Naive thymus-derived CD4-positive, alpha-beta T cell (primary cell): Measurements from ENCODE around the gene RBM17. TPM values are rescaled to one million over a fixed set of nuclear protein-coding genes. Genes with fewer than 3 reads are reported as not detected.

Source experiments
- ATAC-seq: fragments of 150-1000 bp; cut with Tn5 transposase; 2 replicates; pipeline ENCODE4 v1.10.0; 2021; ENCODE audit warnings: mild to moderate bottlenecking, moderate library complexity
- CTCF ChIA-PET: fragments of 350-600 bp; sonication (Branson Sonifier 250); formaldehyde crosslinking; loops from one replicate; lab custom pipeline; 2021; ENCODE audit warnings: antibody characterized with exemption; lab: Charles Lee
- POLR2A ChIA-PET: fragments of 350-600 bp; sonication (Branson Sonifier 250); formaldehyde crosslinking; loops from one replicate; lab custom pipeline; 2021; ENCODE audit warnings: antibody characterized with exemption, inconsistent platforms; lab: Charles Lee
- DNase-seq, 9 donors: peaks; one replicate each; pipeline versions ENCODE4 v3.0.0 to v3.0.0-alpha.2; 2020 to 2022; ENCODE audit warnings: mixed read lengths in 1 of 9
- H3K27ac ChIP-seq: one replicate; pipeline ENCODE4 v1.7.0; 2013; ENCODE audit warnings: mild to moderate bottlenecking, low read depth, low read length, moderate library complexity
- H3K27me3 ChIP-seq, 2 donors: one replicate each; pipeline ENCODE4 v1.7.0; 2013; ENCODE audit warnings: low read length in 2 of 2, mild to moderate bottlenecking in 2 of 2, moderate library complexity in 2 of 2; ENCODE audit not compliant: control insufficient read depth in 2 of 2, insufficient read depth in 2 of 2
- H3K36me3 ChIP-seq, 3 experiments: 1 replicate in 2 of 3; 2 replicates in 1 of 3; pipeline ENCODE4 v1.7.0; 2013; ENCODE audit warnings: low read length in 3 of 3, mild to moderate bottlenecking in 3 of 3, moderate library complexity in 1 of 3; ENCODE audit not compliant: insufficient read depth in 3 of 3, control insufficient read depth in 2 of 3
- H3K4me1 ChIP-seq, 2 donors: one replicate each; pipeline ENCODE4 v1.7.0; 2013; ENCODE audit warnings: low read length in 2 of 2, mild to moderate bottlenecking in 2 of 2, moderate library complexity in 1 of 2; ENCODE audit not compliant: control insufficient read depth in 2 of 2, insufficient read depth in 2 of 2
- H3K4me3 ChIP-seq: 2 replicates; pipeline ENCODE4 v1.7.0; 2013; ENCODE audit warnings: mild to moderate bottlenecking, low read length
- H3K9me3 ChIP-seq, 3 experiments: 1 replicate in 2 of 3; 2 replicates in 1 of 3; pipeline ENCODE4 v1.7.0; 2013; ENCODE audit warnings: low read length in 3 of 3; ENCODE audit not compliant: control insufficient read depth in 2 of 3
- H3K27ac Mint-ChIP-seq, 9 donors: one replicate each; pipeline ENCODE4 v1.8.0; 2020 to 2022; ENCODE audit warnings: mixed read lengths in 9 of 9, mild to moderate bottlenecking in 8 of 9, moderate library complexity in 5 of 9, inconsistent platforms in 2 of 9
- H3K27me3 Mint-ChIP-seq, 5 donors: one replicate each; pipeline ENCODE4 v1.8.0; 2021 to 2022; ENCODE audit warnings: mixed read lengths in 5 of 5, mild to moderate bottlenecking in 1 of 5
- H3K36me3 Mint-ChIP-seq, 5 donors: one replicate each; pipeline ENCODE4 v1.8.0; 2020 to 2022; ENCODE audit warnings: mixed read lengths in 5 of 5, mild to moderate bottlenecking in 3 of 5, inconsistent platforms in 1 of 5
- H3K4me1 Mint-ChIP-seq, 7 donors: one replicate each; pipeline ENCODE4 v1.8.0; 2020 to 2022; ENCODE audit warnings: mixed read lengths in 7 of 7, mild to moderate bottlenecking in 3 of 7, inconsistent platforms in 1 of 7
- H3K4me3 Mint-ChIP-seq, 10 donors: one replicate each; pipeline ENCODE4 v1.8.0; 2020 to 2022; ENCODE audit warnings: mild to moderate bottlenecking in 10 of 10, mixed read lengths in 10 of 10, moderate library complexity in 6 of 10, inconsistent platforms in 2 of 10
- H3K9me3 Mint-ChIP-seq, 11 donors: one replicate each; pipeline ENCODE4 v1.8.0; 2020 to 2022; ENCODE audit warnings: mixed read lengths in 11 of 11, mild to moderate bottlenecking in 4 of 11, inconsistent platforms in 1 of 11, moderate library complexity in 1 of 11
- intact Hi-C, 2 donors: fragments of 100-400 bp; cut with micrococcal nuclease; formaldehyde crosslinking; loops; one replicate each; pipeline ENCODE4 v1.15.1; 2023
- polyA plus RNA-seq, 2 donors: library from polyadenylated mRNA; unstranded; fragments of 300-500 nt; fragmentation: Illumina TruSeq; gene quantifications; one replicate each; pipeline ENCODE4 v1.2.3, GENCODE V29; 2021
- total RNA-seq, 6 experiments: library from RNA in 5 of 6; stranded (reverse) in 5 of 6; gene quantifications; 1 replicate in 5 of 6; 2 replicates in 1 of 6; pipeline ENCODE4 v1.2.3 and lab custom pipeline; 2021 to 2026

Gene RBM17
- total and polyA plus RNA-seq, 7 experiments from 2014 or later = 66.6 to 158 (median 121) TPM

GRCh38 chr10:6161921-6162320, 73.1 kb downstream of the RBM17 start:
- peak overlapping the region in 8 of 9 donors; percentile 2 to 99 (median 90) for H3K27ac Mint-ChIP-seq
- Histone ChIP-seq H3K9me3 (no peaks in the 10 kb centered on the region), H3K4me3 (no peak overlapping the region), H3K36me3 (peaks cover 0 to 9% (median 0%) of the 10 kb centered on the region in 3 experiments), H3K27ac (no peak overlapping the region), H3K4me1 (peaks cover 25 to 33% of the 10 kb centered on the region in 2 donors), H3K27me3 (no peaks in the 10 kb centered on the region)
- H3K27me3 Mint-ChIP-seq = no peaks in the 10 kb centered on the region
- intact Hi-C loops = loop anchor here (5.0 to 10.0 kb wide), 5 partner anchors 75 to 350 kb away; partner anchors contain the start of genes FBH1 (in 1 of the 2), GDI2 (in 1 of the 2), IL15RA (in 1 of the 2) and RBM17 (in 1 of the 2)
- peak overlapping the region in 2 of 10 donors; percentile 45 to 92 for H3K4me3 Mint-ChIP-seq
- H3K9me3 Mint-ChIP-seq = no peaks in the 10 kb centered on the region
- peaks cover 0 to 10% (median 0%) of the 10 kb centered on the region in 5 donors for H3K36me3 Mint-ChIP-seq
- DNase-seq (no peak), ATAC-seq (no peak)
- H3K4me1 Mint-ChIP-seq = peaks cover 21 to 56% (median 42%) of the 10 kb centered on the region in 7 donors
- ChIA-PET CTCF (interaction anchor here (0.9 kb wide), 1 partner anchor 13 kb away, joined by 5 read pairs; no protein-coding TSS in a partner anchor), POLR2A (interaction anchor here (0.6 to 3.7 kb wide), 12 partner anchors 10 to 473 kb away, joined by 3 to 32 read pairs (median 4); partner anchors contain the start of gene PFKFB3)

GRCh38 chr10:6162589-6163356, 73.9 kb downstream of the RBM17 start:
- Mint-ChIP-seq H3K27ac (peak overlapping the region; percentile 61 to 99 (median 91)), H3K4me1 (peaks cover 26 to 61% (median 51%) of the 10 kb centered on the region in 7 donors), H3K27me3 (no peaks in the 10 kb centered on the region), H3K4me3 (peak overlapping the region; percentile 53 to 92 (median 80)), H3K9me3 (no peaks in the 10 kb centered on the region), H3K36me3 (peaks cover 0 to 15% (median 4%) of the 10 kb centered on the region in 5 donors)
- Histone ChIP-seq H3K9me3 (no peaks in the 10 kb centered on the region), H3K4me1 (peaks cover 25 to 33% of the 10 kb centered on the region in 2 donors), H3K4me3 (peak overlapping the region; percentile 59), H3K27me3 (no peaks in the 10 kb centered on the region), H3K27ac (peak overlapping the region; percentile 95), H3K36me3 (peaks cover 0 to 11% (median 0%) of the 10 kb centered on the region in 3 experiments)
- ATAC-seq (no peak), DNase-seq (no peak)
- ChIA-PET CTCF (interaction anchor here (0.9 to 1.6 kb wide), 3 partner anchors 10 to 72 kb away, joined by 3 to 12 read pairs (median 5); no protein-coding TSS in a partner anchor), POLR2A (interaction anchor here (0.8 to 3.7 kb wide), 16 partner anchors 11 to 435 kb away, joined by 3 to 32 read pairs (median 6); partner anchors contain the start of gene PFKFB3)
- intact Hi-C loops = loop anchor here (1.0 to 10.0 kb wide), 11 partner anchors 11 to 350 kb away; partner anchors contain the start of genes FBH1 (in 1 of the 2), GDI2 (in 1 of the 2), IL15RA (in 1 of the 2) and PFKFB3 (in 1 of the 2)

GRCh38 chr10:6163364-6164270, 74.8 kb downstream of the RBM17 start:
- H3K4me1 Mint-ChIP-seq = peaks cover 30 to 64% (median 57%) of the 10 kb centered on the region in 7 donors
- H3K27me3 Mint-ChIP-seq = no peaks in the 10 kb centered on the region
- no peaks in the 10 kb centered on the region for H3K27me3 ChIP-seq
- DNase-seq (peak; percentile 89 to 95 (median 94)), ATAC-seq (peak; percentile 96)
- H3K27ac Mint-ChIP-seq = peak overlapping the region; percentile 91 to 99 (median 97)
- H3K36me3 ChIP-seq = peaks cover 0 to 16% (median 0%) of the 10 kb centered on the region in 3 experiments
- peaks cover 0 to 16% (median 5%) of the 10 kb centered on the region in 5 donors for H3K36me3 Mint-ChIP-seq
- H3K9me3 ChIP-seq = no peaks in the 10 kb centered on the region
- ChIA-PET POLR2A (interaction anchor here (0.6 to 3.7 kb wide), 16 partner anchors 10 to 274 kb away, joined by 3 to 32 read pairs (median 5); partner anchors contain the start of genes ANKRD16, FBH1 and PFKFB3), CTCF (interaction anchor here (0.7 to 1.6 kb wide), 5 partner anchors 9 to 238 kb away, joined by 3 to 12 read pairs (median 3); no protein-coding TSS in a partner anchor)
- H3K4me3 ChIP-seq = peak overlapping the region; percentile 81
- intact Hi-C loops = loop anchor here (1.0 to 10.0 kb wide), 11 partner anchors 10 to 351 kb away; partner anchors contain the start of genes FBH1 (in 1 of the 2), GDI2 (in 1 of the 2), IL15RA (in 1 of the 2) and PFKFB3 (in 1 of the 2)
- H3K4me3 Mint-ChIP-seq = peak overlapping the region; percentile 85 to 95 (median 92)
- H3K4me1 ChIP-seq = peaks cover 25 to 33% of the 10 kb centered on the region in 2 donors
- no peaks in the 10 kb centered on the region for H3K9me3 Mint-ChIP-seq
- H3K27ac ChIP-seq = peak overlapping the region; percentile 95

- no peaks in the 10 kb centered on the region for H3K9me3 ChIP-seq
- no peaks in the 10 kb centered on the region for H3K27me3 ChIP-seq
- no peak for ATAC-seq
- CTCF ChIA-PET = interaction anchor here (1.0 to 1.6 kb wide), 4 partner anchors 9 to 73 kb away, joined by 3 to 12 read pairs (median 3); no protein-coding TSS in a partner anchor
- Mint-ChIP-seq H3K27ac (peak overlapping the region; percentile 91 to 99 (median 97)), H3K4me1 (peaks cover 39 to 68% (median 63%) of the 10 kb centered on the region in 7 donors), H3K4me3 (peak overlapping the region; percentile 85 to 95 (median 92)), H3K36me3 (peaks cover 0 to 20% (median 5%) of the 10 kb centered on the region in 5 donors), H3K9me3 (no peaks in the 10 kb centered on the region), H3K27me3 (no peaks in the 10 kb centered on the region)
- peak overlapping the region; percentile 95 for H3K27ac ChIP-seq
- peak in 1 of 9 donors; percentile 16 for DNase-seq
- H3K4me1 ChIP-seq = peaks cover 25 to 38% of the 10 kb centered on the region in 2 donors
- peak overlapping the region; percentile 81 for H3K4me3 ChIP-seq
- intact Hi-C loops = loop anchor here (1.0 to 10.0 kb wide), 6 partner anchors 9 to 352 kb away; partner anchors contain the start of genes FBH1 (in 1 of the 2), GDI2 (in 1 of the 2), IL15RA (in 1 of the 2) and RBM17 (in 1 of the 2)
- POLR2A ChIA-PET = interaction anchor here (0.9 to 3.7 kb wide), 9 partner anchors 9 to 275 kb away, joined by 3 to 32 read pairs (median 8); partner anchors contain the start of genes ANKRD16, FBH1 and PFKFB3
- H3K36me3 ChIP-seq = peaks cover 0 to 16% (median 0%) of the 10 kb centered on the region in 3 experiments
Measured at GRCh38 chr10:6164271-6165095, 75.6 kb downstream of the RBM17 start.

- intact Hi-C loops = loop anchor here (10.0 kb wide), 2 partner anchors 190 to 270 kb away; partner anchors contain the start of genes FBH1 (in 1 of the 2) and IL15RA (in 1 of the 2)
- peaks cover 25 to 46% of the 10 kb centered on the region in 2 donors for H3K4me1 ChIP-seq
- no peak for DNase-seq
- Mint-ChIP-seq H3K27me3 (no peaks in the 10 kb centered on the region), H3K4me3 (peak overlapping the region; percentile 85 to 95 (median 92)), H3K4me1 (peaks cover 43 to 76% (median 71%) of the 10 kb centered on the region in 7 donors), H3K27ac (peak overlapping the region; percentile 91 to 99 (median 97)), H3K36me3 (peaks cover 0 to 21% (median 5%) of the 10 kb centered on the region in 5 donors), H3K9me3 (no peaks in the 10 kb centered on the region)
- no peaks in the 10 kb centered on the region for H3K27me3 ChIP-seq
- ChIA-PET CTCF (no interaction called here), POLR2A (interaction anchor here (1.0 to 1.5 kb wide), 2 partner anchors 14 to 37 kb away, joined by 3 to 6 read pairs; partner anchors contain the start of gene PFKFB3)
- no peaks in the 10 kb centered on the region for H3K9me3 ChIP-seq
- peak overlapping the region; percentile 95 for H3K27ac ChIP-seq
- peaks cover 0 to 16% (median 0%) of the 10 kb centered on the region in 3 experiments for H3K36me3 ChIP-seq
- no peak overlapping the region for H3K4me3 ChIP-seq
- no peak for ATAC-seq
Measured at GRCh38 chr10:6165221-6165725, 76.4 kb downstream of the RBM17 start.
